ENCODE data around the gene USP13. TPM values are rescaled to one million over a fixed set of nuclear protein-coding genes. Genes with fewer than 3 reads are reported as not detected.

Gene USP13
- total RNA-seq, 1 experiment from 2014 or later, result 14.8 TPM

DNA sequence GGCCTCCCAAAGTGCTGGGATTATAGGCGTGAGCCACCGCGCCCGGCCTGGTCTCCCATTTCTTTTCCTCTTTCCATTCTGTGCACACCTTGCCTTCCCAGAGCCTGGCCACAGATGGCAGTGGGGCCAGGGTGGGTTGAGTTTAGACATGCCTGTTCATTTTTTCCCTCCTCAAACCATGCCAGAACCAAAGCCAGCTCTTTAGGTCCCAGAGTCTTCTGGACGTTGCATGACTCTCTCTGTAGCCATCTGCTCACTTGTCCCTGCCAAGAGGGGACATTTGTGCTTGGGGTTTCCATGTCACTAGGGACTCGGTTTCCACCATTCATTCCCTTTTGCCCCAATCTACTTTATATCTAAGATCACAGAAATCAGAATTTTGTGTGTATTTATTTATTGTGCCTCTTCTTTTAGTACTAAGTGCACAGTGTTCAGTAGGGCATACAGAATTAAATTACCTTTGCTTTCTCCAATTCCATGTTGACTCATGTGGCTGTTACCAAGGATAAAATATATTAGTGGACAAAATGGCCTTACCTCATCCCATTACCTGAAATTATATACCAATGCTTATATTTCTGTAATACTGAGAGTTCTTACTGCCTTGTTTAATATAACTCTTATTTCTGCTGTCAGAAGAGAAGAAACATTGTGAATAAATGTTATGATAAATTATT, 49.6 kb downstream of the USP13 start:
- BruUV-seq (replicated peaks), result no TSS peak
- Histone ChIP-seq H3K9me2 (replicated peaks; ENCODE audit: low read length) (no peaks in the 10 kb centered on the region), H3K27ac (ENCODE audit: low read length) (no peak overlapping the region), H3K36me3 (ENCODE audit: low read depth, low read length) (no peaks in the 10 kb centered on the region), H4K20me1 (ENCODE audit: low read length) (0 out of 2 replicates have a peak, but pooled peaks cover 3% of the 10 kb centered on the region), H2AFZ (ENCODE audit: low read length) (no peak overlapping the region), H3K27me3 (ENCODE audit: low read length) (no peaks in the 10 kb centered on the region), H3K4me1 (ENCODE audit: insufficient read depth, low read length) (no peaks in the 10 kb centered on the region), H3F3A (ENCODE audit: low read length, unreplicated experiment) (no peaks in the 10 kb centered on the region), H3K9ac (ENCODE audit: low read length) (no peak overlapping the region), H3K4me3 (ENCODE audit: low read length) (no peak overlapping the region), H3K79me2 (ENCODE audit: low read length) (no peaks in the 10 kb centered on the region), H3K9me3 (ENCODE audit: low read length) (no peaks in the 10 kb centered on the region), H3K4me2 (ENCODE audit: low read length) (no peak overlapping the region)
- CTCF ChIA-PET, result no interaction called here
- intact Hi-C loops (cut with micrococcal nuclease), result no loop called here
- TF ChIP-seq, protein P1, sequence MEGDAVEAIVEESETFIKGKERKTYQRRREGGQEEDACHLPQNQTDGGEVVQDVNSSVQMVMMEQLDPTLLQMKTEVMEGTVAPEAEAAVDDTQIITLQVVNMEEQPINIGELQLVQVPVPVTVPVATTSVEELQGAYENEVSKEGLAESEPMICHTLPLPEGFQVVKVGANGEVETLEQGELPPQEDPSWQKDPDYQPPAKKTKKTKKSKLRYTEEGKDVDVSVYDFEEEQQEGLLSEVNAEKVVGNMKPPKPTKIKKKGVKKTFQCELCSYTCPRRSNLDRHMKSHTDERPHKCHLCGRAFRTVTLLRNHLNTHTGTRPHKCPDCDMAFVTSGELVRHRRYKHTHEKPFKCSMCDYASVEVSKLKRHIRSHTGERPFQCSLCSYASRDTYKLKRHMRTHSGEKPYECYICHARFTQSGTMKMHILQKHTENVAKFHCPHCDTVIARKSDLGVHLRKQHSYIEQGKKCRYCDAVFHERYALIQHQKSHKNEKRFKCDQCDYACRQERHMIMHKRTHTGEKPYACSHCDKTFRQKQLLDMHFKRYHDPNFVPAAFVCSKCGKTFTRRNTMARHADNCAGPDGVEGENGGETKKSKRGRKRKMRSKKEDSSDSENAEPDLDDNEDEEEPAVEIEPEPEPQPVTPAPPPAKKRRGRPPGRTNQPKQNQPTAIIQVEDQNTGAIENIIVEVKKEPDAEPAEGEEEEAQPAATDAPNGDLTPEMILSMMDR (conservative IDR thresholded peaks at IDR 0.05; ENCODE audit: low read depth, low read length), result no peak
- TF ChIP-seq EZH2phosphoT487 (IDR thresholded peaks at IDR 0.05; ENCODE audit: borderline replicate concordance, low read length) (no peak), EZH2 (IDR thresholded peaks at IDR 0.05; ENCODE audit: low read length, unreplicated experiment) (no peak)
- DNase-seq (no peak), ATAC-seq (no peak)
- POLR2A ChIA-PET (ENCODE audit: unreplicated experiment), result no interaction called here

DNA sequence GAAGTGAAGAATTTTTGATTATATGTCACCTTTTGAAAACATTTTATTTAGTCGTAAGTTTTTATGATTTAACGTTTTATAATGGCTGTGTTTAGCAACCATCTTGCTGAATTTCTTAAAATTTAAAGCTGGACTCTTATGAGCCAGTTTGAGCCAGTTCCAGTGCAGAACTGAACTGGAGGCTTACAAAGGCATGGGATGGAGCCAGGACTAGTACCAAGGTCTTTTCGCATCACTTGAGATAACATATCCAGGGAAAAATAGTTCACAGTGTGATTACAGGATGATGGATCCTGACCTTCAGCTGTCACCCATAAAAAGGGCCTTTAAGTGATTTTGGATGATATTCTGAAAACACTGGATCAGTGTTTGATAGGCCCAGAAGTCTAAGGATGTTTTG, 51.0 kb downstream of the USP13 start:
- DNase-seq (no peak), ATAC-seq (no peak)
- no peaks in the 10 kb centered on the region for H3K9me3 ChIP-seq (ENCODE audit: low read length)
- H2AFZ ChIP-seq (ENCODE audit: low read length), result no peak overlapping the region
- peaks cover 1% of the 10 kb centered on the region; the same call in 1 of the 2 replicates for H3K36me3 ChIP-seq (ENCODE audit: low read depth, low read length)
- no peaks in the 10 kb centered on the region for H3F3A ChIP-seq (ENCODE audit: low read length, unreplicated experiment)
- BruUV-seq (replicated peaks), result no TSS peak
- no peak overlapping the region for H3K4me3 ChIP-seq (ENCODE audit: low read length)
- H3K79me2 ChIP-seq (ENCODE audit: low read length), result no peaks in the 10 kb centered on the region
- H3K27ac ChIP-seq (ENCODE audit: low read length), result no peak overlapping the region
- no peaks in the 10 kb centered on the region for H3K9me2 ChIP-seq (replicated peaks; ENCODE audit: low read length)
- H3K4me2 ChIP-seq (ENCODE audit: low read length), result no peak overlapping the region
- no peaks in the 10 kb centered on the region for H3K4me1 ChIP-seq (ENCODE audit: insufficient read depth, low read length)
- intact Hi-C loops (cut with micrococcal nuclease), result no loop called here
- no peak overlapping the region for H3K9ac ChIP-seq (ENCODE audit: low read length)
- TF ChIP-seq, protein P1 (conservative IDR thresholded peaks at IDR 0.05; ENCODE audit: low read depth, low read length), result no peak
- TF ChIP-seq EZH2 (IDR thresholded peaks at IDR 0.05; ENCODE audit: low read length, unreplicated experiment) (no peak), EZH2phosphoT487 (IDR thresholded peaks at IDR 0.05; ENCODE audit: borderline replicate concordance, low read length) (no peak)
- H4K20me1 ChIP-seq (ENCODE audit: low read length), result 0 out of 2 replicates have a peak, but pooled peaks cover 3% of the 10 kb centered on the region
- H3K27me3 ChIP-seq (ENCODE audit: low read length), result no peaks in the 10 kb centered on the region
- POLR2A ChIA-PET (ENCODE audit: unreplicated experiment), result no interaction called here
- CTCF ChIA-PET, result no interaction called here

DNA sequence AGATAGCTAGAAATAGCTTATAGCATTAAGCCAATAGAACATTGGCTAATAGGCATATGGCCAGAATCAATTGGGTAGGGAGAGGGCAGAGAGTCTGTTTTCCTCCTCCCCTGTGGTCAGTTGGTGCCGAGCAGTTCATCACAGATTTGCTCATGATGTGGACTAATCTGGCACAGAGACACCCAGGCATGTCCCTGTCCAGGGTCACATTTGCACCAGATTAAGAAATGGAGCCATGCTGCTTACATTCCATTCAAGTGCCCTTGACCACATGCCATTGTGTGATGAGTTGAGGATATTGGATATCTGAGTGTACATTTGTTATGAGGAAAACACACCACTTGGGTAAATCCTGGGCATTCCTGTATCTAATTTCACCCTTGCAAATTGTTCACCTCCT, 53.4 kb downstream of the USP13 start:
- no peak for ATAC-seq
- CTCF ChIA-PET, result no interaction called here

More for the DNA sequence above, 53.4 kb downstream of the USP13 start:
- intact Hi-C loops (cut with micrococcal nuclease), result no loop called here
- H3K27ac ChIP-seq (ENCODE audit: low read length), result no peak overlapping the region
- no peak for DNase-seq
- no peaks in the 10 kb centered on the region for H3K9me3 ChIP-seq (ENCODE audit: low read length)
- H3K79me2 ChIP-seq (ENCODE audit: low read length), result no peaks in the 10 kb centered on the region
- H3F3A ChIP-seq (ENCODE audit: low read length, unreplicated experiment), result no peaks in the 10 kb centered on the region
- no TSS peak for BruUV-seq (replicated peaks)
- no peak overlapping the region for H3K4me2 ChIP-seq (ENCODE audit: low read length)
- H3K4me1 ChIP-seq (ENCODE audit: insufficient read depth, low read length), result no peaks in the 10 kb centered on the region
- H3K9me2 ChIP-seq (replicated peaks; ENCODE audit: low read length), result no peaks in the 10 kb centered on the region
- H3K9ac ChIP-seq (ENCODE audit: low read length), result no peak overlapping the region
- no peaks in the 10 kb centered on the region for H3K27me3 ChIP-seq (ENCODE audit: low read length)
- no peak for TF ChIP-seq EZH2phosphoT487 (IDR thresholded peaks at IDR 0.05; ENCODE audit: borderline replicate concordance, low read length)
- TF ChIP-seq, protein P1 (conservative IDR thresholded peaks at IDR 0.05; ENCODE audit: low read depth, low read length), result no peak
- TF ChIP-seq EZH2 (IDR thresholded peaks at IDR 0.05; ENCODE audit: low read length, unreplicated experiment), result no peak
- peaks cover 11% of the 10 kb centered on the region; the same call in 1 of the 2 replicates for H3K36me3 ChIP-seq (ENCODE audit: low read depth, low read length)
- no peak overlapping the region for H2AFZ ChIP-seq (ENCODE audit: low read length)
- POLR2A ChIA-PET (ENCODE audit: unreplicated experiment), result no interaction called here
- H4K20me1 ChIP-seq (ENCODE audit: low read length), result no peaks in the 10 kb centered on the region
- H3K4me3 ChIP-seq (ENCODE audit: low read length), result no peak overlapping the region

Data from PC-3 (cell line).